NOMO-1 treated with DMSO at 0.1 percent for 48 hours (cell line): ENCODE results near the gene SIGLEC7.

Experiments used
- DNase-seq: peaks from one replicate; lab custom pipeline; 2025; ENCODE audit not compliant: unreplicated experiment; lab: John Stamatoyannopoulos, UW

SIGLEC7 gene

GRCh38 chr19:51200071-51200666 is 58.1 kb downstream of the SIGLEC7 start:
- no peak for DNase-seq

- no peak for DNase-seq
Measured at GRCh38 chr19:51201712-51202111, 59.6 kb downstream of the SIGLEC7 start.
